ENCODE results near the gene SOX1. TPM values are rescaled to one million over a fixed set of nuclear protein-coding genes. Genes with fewer than 3 reads are reported as not detected.

SOX1 gene
- total and polyA plus RNA-seq, 2 donors (not counting 1 experiment from before 2014, with no cell fraction given) = not detected

GRCh38 chr13:112067871-112068539 lies 1.1 kb downstream of the SOX1 start:
- Histone ChIP-seq H3K4me2 (replicated peaks; ENCODE audit: low read depth, low read length, poor library complexity, severe bottlenecking) (no peak overlapping the region), H3K4me1 (ENCODE audit: control insufficient read depth in 2 of 2, insufficient read depth in 2 of 2, low read length in 2 of 2) (peaks cover 6 to 12% of the 10 kb centered on the region in 2 donors), H3K27me3 (replicated peaks in 1 of 4; ENCODE audit: control extremely low read depth in 1 of 4, control insufficient read depth in 3 of 4, insufficient read depth in 4 of 4, low read length in 3 of 4) (peaks cover 2 to 65% (median 42%) of the 10 kb centered on the region in 4 experiments), H3K27ac (ENCODE audit: low read length in 2 of 2) (no peak overlapping the region), H3K36me3 (replicated peaks in 1 of 2; ENCODE audit: control extremely low read depth in 1 of 2, control insufficient read depth in 1 of 2, extremely low read depth in 1 of 2, insufficient read depth in 2 of 2, low read length in 1 of 2) (no peaks in the 10 kb centered on the region), H3K4me3 (ENCODE audit: control extremely low read depth in 1 of 5, extremely low read depth in 1 of 5, insufficient read depth in 1 of 5, low read depth in 2 of 5, low read length in 4 of 5) (no peak overlapping the region), H4K20me1 (ENCODE audit: control insufficient read depth, insufficient read depth, low read length, poor library complexity, severe bottlenecking) (no peaks in the 10 kb centered on the region), H2AFZ (ENCODE audit: insufficient read depth, low read depth, low read length, poor library complexity, severe bottlenecking) (no peak overlapping the region), H3K9me3 (ENCODE audit: control extremely low read depth in 1 of 3, control insufficient read depth in 2 of 3, insufficient read depth in 1 of 3, low read length in 2 of 3) (peaks cover 0 to 52% (median 4%) of the 10 kb centered on the region in 3 donors), H3K9ac (ENCODE audit: low read length) (no peak overlapping the region), H3K79me2 (ENCODE audit: control insufficient read depth, insufficient read depth, low read length) (no peaks in the 10 kb centered on the region)
- ATAC-seq (ENCODE audit: low read depth) (no peak), DNase-seq (no peak)
- no peaks in the 10 kb centered on the region for H3K9me3 Mint-ChIP-seq (ENCODE audit: insufficient read depth)
- no peak for TF ChIP-seq EZH2 (IDR thresholded peaks at IDR 0.05; ENCODE audit: borderline replicate concordance, insufficient read depth, low read depth, low read length, poor library complexity, severe bottlenecking)
- no peak for TF ChIP-seq CTCF (IDR thresholded peaks at IDR 0.05)
- 12% methylated on average over 103 of the region's 103 CpGs for WGBS (ENCODE audit: insufficient coverage)
- peaks cover 10% of the 10 kb centered on the region for H3K4me1 Mint-ChIP-seq
- H3K27ac Mint-ChIP-seq = no peak overlapping the region
- POLR2A ChIA-PET = no interaction called here
- intact Hi-C loops (cut with micrococcal nuclease) = no loop called here
- peaks cover 58% of the 10 kb centered on the region for H3K27me3 Mint-ChIP-seq
- CTCF ChIA-PET = no interaction called here
- no peak overlapping the region for H3K4me3 Mint-ChIP-seq

- no peak for ATAC-seq (ENCODE audit: low read depth)
Measured at GRCh38 chr13:112068540-112069060, 1.7 kb downstream of the SOX1 start.

More at GRCh38 chr13:112068540-112069060, 1.7 kb downstream of the SOX1 start:
- peaks cover 8% of the 10 kb centered on the region for H3K4me1 Mint-ChIP-seq
- intact Hi-C loops (cut with micrococcal nuclease) = no loop called here
- H2AFZ ChIP-seq (ENCODE audit: insufficient read depth, low read depth, low read length, poor library complexity, severe bottlenecking) = no peak overlapping the region
- CTCF ChIA-PET = no interaction called here
- peaks cover 2 to 63% (median 40%) of the 10 kb centered on the region in 4 experiments for H3K27me3 ChIP-seq (replicated peaks in 1 of 4; ENCODE audit: control extremely low read depth in 1 of 4, control insufficient read depth in 3 of 4, insufficient read depth in 4 of 4, low read length in 3 of 4)
- H4K20me1 ChIP-seq (ENCODE audit: control insufficient read depth, insufficient read depth, low read length, poor library complexity, severe bottlenecking) = no peaks in the 10 kb centered on the region
- peak; percentile 16 for DNase-seq
- H3K27ac Mint-ChIP-seq = no peak overlapping the region
- H3K9ac ChIP-seq (ENCODE audit: low read length) = no peak overlapping the region
- POLR2A ChIA-PET = no interaction called here
- H3K4me2 ChIP-seq (replicated peaks; ENCODE audit: low read depth, low read length, poor library complexity, severe bottlenecking) = no peak overlapping the region
- peaks cover 6 to 12% of the 10 kb centered on the region in 2 donors for H3K4me1 ChIP-seq (ENCODE audit: control insufficient read depth in 2 of 2, insufficient read depth in 2 of 2, low read length in 2 of 2)
- H3K79me2 ChIP-seq (ENCODE audit: control insufficient read depth, insufficient read depth, low read length) = no peaks in the 10 kb centered on the region
- H3K4me3 ChIP-seq (ENCODE audit: control extremely low read depth in 1 of 5, extremely low read depth in 1 of 5, insufficient read depth in 1 of 5, low read depth in 2 of 5, low read length in 4 of 5) = no peak overlapping the region
- H3K27ac ChIP-seq (ENCODE audit: low read length in 2 of 2) = no peak overlapping the region
- H3K9me3 Mint-ChIP-seq (ENCODE audit: insufficient read depth) = no peaks in the 10 kb centered on the region
- no peaks in the 10 kb centered on the region for H3K36me3 ChIP-seq (replicated peaks in 1 of 2; ENCODE audit: control extremely low read depth in 1 of 2, control insufficient read depth in 1 of 2, extremely low read depth in 1 of 2, insufficient read depth in 2 of 2, low read length in 1 of 2)
- H3K9me3 ChIP-seq (ENCODE audit: control extremely low read depth in 1 of 3, control insufficient read depth in 2 of 3, insufficient read depth in 1 of 3, low read length in 2 of 3) = peaks cover 0 to 48% (median 4%) of the 10 kb centered on the region in 3 donors
- peaks cover 53% of the 10 kb centered on the region for H3K27me3 Mint-ChIP-seq
- no peak overlapping the region for H3K4me3 Mint-ChIP-seq
- TF ChIP-seq CTCF (IDR thresholded peaks at IDR 0.05) (no peak), EZH2 (IDR thresholded peaks at IDR 0.05; ENCODE audit: borderline replicate concordance, insufficient read depth, low read depth, low read length, poor library complexity, severe bottlenecking) (no peak)
- 12% methylated on average over 80 of the region's 80 CpGs for WGBS (ENCODE audit: insufficient coverage)

All from B cell (primary cell).